OCI-M2 (cell line): Measurements from ENCODE around the gene TMEM202.
"Not testable (repeated sequence)": the region's sequence is repeated elsewhere in the genome, so short reads cannot be mapped to it uniquely, and the experiment has no call there.

Experiments used
- DNase-seq: peaks from one replicate; lab custom pipeline; 2025; ENCODE audit not compliant: unreplicated experiment; lab: John Stamatoyannopoulos, UW

The TMEM202 gene

GRCh38 chr15:72402726-72403125 lies 4.6 kb downstream of the TMEM202 start:
- no peak for DNase-seq

DNA sequence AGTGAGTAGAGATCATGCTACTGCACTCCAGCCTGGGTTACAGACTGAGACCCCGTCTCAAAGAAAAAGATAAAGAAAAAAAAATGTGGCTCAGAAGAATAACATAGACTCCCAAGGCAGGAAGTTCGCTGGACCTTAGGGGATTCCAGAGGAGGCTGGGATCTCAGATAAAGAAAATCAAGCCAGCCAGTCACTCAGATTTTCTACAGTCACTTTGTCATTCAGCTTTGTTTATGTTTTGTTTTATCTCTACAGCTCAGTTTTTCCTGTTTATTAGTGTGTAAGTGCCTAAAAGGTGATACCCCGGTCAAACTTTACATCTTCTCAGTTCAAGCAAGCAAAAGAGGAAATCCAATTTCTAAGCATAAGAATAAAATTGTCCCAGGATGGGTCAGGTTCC lies 6.3 kb downstream of the TMEM202 start:
- peak; percentile 51 for DNase-seq

GRCh38 chr15:72404841-72405240 lies 6.7 kb downstream of the TMEM202 start:
- no peak for DNase-seq

DNA sequence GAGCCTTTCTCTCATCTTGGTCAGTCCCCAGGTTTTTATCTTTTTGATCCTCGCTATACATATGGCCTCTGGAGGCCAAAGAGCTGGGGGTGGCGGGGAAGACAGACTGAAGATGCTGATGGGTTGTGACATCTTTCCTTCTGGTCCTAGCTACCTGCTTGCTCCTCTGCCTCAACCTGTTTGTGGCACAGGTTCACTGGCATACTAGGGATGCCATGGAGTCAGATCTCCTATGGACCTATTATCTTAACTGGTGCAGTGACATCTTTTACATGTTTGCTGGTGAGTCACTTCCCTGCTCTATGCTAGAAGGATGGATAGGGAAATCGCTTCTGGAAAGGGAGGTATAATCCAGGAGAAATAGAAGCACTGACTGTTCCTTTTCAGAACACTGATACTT lies 8.8 kb downstream of the TMEM202 start:
- DNase-seq, result no peak

DNA sequence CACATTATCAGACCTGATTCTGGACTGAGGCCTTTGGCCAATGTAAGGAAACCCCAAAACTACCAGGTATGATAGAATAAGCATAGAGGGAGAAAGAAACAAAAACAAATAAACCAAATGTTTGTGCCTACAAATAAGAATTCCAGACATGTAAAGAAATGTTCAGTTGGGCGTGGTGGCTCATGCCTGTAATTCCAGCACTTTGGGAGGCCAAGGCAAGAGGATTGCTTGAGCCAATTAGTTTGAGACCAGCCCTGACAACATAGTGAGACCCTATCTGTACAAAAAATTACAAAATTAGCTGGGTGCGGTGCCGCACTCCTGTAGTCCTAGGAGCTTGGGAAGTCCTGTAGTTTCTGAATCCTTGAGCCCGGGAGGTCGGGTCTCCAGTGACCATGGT lies 13.0 kb downstream of the TMEM202 start:
- no peak for DNase-seq

GRCh38 chr15:72411544-72411943 lies 13.4 kb downstream of the TMEM202 start:
- no peak for DNase-seq

GRCh38 chr15:72413337-72413736 lies 15.2 kb downstream of the TMEM202 start:
- DNase-seq, result not testable (repeated sequence)

DNA sequence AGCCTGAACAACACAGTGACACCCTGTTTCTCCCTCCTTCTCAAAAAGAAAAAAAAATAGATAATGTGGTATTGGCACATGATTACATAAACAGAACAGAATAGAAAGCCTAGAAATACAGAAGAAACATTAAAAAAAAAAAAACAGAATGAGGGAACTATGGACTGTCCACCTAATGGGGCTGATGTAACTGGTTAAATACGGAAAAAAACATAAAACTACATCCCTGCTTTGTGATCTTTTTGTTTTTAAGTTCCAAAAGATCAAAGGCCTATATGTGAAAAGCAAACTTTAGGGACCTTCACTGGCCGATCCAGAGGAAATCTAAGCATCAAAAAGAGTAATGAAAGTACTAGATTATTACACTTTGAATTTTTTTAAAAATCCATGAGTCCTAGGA lies 17.2 kb downstream of the TMEM202 start:
- no peak for DNase-seq

GRCh38 chr15:72419768-72420167 lies 21.7 kb downstream of the TMEM202 start:
- DNase-seq, result not testable (repeated sequence)

- no peak for DNase-seq
Measured at GRCh38 chr15:72420576-72420975, 22.5 kb downstream of the TMEM202 start.

DNA sequence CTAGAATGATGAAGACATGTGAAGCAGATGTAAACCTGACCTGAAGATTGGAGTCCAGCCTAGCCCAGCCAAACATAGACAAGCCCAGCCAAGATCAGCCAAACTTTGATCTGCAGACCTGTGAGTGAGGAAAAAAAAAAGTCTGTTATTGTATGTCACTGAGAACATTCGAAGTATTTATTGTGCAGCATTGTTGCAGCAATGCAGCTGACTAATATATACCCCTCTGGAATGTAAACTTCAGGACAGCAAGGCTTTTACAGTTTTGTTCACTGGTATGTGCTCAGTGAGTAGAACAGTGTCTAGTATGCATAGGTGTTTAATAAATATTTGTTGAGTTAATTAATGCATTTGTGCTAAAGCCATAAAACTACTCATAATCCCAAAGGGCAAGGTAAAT lies 23.4 kb downstream of the TMEM202 start:
- no peak for DNase-seq

GRCh38 chr15:72423256-72423655 lies 25.2 kb downstream of the TMEM202 start:
- DNase-seq, result no peak

- no peak for DNase-seq
Measured at GRCh38 chr15:72426753-72427152, 28.6 kb downstream of the TMEM202 start.

DNA sequence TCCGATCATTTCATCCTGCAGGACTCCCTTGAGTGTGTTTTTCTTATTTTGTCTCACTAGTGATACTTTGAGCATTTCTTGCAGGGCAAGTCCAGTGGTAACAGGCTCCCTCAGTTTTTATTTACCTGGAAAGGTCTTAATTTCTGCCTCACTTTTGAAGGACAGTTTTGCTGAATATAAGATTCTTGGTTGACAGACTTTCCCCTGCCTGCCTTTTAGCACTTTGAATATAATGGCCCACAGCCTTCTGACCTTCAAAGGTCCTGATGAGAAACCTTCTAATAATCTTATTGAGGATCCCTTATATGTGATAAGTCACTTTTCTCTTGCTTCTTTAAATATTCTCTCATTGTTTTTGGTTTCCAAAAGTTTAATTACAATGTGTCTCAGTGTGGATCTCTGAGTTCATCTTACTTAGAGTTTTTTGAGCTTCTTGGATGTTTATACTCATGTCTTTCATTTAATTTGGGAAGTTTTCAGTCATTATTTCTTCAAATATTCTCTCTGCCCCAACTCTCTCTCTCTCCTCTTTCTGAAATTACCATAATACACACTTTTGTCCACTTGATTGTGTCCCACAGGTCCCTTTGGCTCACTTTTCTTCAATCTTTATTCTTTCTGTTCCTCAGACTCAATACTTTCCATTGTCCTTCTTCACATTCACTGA lies 39.7 kb downstream of the TMEM202 start:
- no peak for DNase-seq

GRCh38 chr15:72442848-72443247 lies 44.7 kb downstream of the TMEM202 start:
- DNase-seq, result not testable (repeated sequence)

DNA sequence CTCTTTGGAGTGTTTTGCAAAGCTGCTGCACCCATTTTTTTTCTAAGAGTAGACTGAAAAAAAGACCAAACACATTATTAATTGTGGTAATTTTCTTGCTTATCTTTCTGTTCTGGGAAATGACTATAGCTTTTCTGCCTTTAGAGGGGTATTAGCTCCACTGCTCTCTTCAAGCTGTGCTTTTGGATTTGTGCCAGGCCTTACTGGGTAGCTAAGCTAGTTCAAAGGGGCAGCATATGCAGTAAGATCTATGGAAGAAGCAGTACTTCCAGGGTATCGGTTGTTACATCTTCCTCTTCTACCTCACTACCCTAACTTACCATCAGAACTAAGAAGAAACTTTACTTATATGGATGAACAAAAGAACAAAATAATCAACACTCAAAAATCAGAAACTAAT lies 47.3 kb downstream of the TMEM202 start:
- no peak for DNase-seq

DNA sequence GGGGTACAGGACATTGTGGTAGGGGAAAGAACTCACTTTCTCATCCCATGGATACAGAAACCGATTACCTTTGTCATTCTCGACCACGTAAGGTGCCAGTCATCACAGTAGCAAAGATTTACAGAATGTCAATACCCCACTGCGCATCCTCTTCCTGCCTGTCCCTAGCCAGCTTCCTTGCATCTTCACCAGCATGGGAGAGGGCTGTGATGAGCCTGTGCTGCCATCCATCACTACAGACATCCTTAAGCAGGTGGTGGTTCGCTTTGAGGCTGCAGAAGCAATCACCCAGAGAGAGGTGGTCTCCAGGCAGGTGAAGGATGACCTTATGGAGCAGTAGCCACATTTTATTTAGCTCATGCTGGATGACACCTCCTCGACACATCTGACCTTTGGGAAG lies 52.7 kb downstream of the TMEM202 start:
- no peak for DNase-seq

DNA sequence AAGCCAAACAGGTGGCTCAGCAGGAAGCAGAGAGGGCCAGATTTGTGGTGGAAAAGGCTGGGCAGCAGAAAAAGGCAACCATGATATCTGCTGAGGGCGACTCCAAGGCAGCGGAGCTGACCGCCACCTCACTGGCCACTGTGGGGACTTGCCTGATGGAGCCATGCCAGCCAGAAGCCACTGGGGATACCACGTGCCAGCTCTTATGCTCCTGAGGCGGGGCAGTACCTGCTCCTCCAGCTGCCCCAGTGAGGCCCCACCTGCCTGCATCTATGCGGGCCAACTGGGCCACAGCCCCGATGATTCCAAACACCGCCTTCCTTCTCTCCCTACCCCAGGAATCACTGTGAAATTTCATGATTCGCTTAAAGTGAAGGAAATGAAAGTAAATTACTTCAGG lies 53.1 kb downstream of the TMEM202 start:
- DNase-seq, result no peak

- DNase-seq, result no peak
Measured at GRCh38 chr15:72456684-72457083, 58.6 kb downstream of the TMEM202 start.
